Measurements from ENCODE around the gene RSAD2. TPM values are rescaled to one million over a fixed set of nuclear protein-coding genes. Genes with fewer than 3 reads are reported as not detected.
A peak's percentile ranks its signal among the peaks of the same experiment; 100 is the strongest.

Gene RSAD2
- total and polyA plus RNA-seq, 2 donors (not counting 3 experiments of a cell fraction or from before 2014, with no cell fraction given), result 0.03 to 0.18 TPM

DNA sequence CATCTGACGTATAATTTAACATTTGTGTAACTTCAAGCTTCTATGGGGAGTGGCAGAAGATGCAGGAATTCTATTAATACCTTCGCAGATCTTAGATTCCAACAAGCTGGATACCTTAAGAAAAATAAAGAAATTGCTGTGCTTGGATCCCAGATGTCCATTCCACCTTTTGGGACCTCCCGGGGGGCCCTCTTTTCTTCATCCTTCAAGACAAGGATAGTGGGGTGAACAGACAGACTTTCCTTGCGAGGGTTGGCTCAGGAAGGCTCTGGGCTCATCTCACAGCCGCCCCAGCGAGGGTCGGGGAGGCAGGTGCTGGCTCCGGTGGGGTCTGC is 39.1 kb downstream of the RSAD2 start:
- CTCF ChIA-PET, result interaction anchor here (0.5 to 4.7 kb wide), 25 partner anchors 8 to 127 kb away, joined by 3 to 40 read pairs (median 6); no protein-coding TSS in a partner anchor
- no peak overlapping the region for H3K27ac ChIP-seq (ENCODE audit: insufficient read depth, low read depth, low read length)
- H3K4me1 ChIP-seq (ENCODE audit: control insufficient read depth, extremely low read depth, insufficient read depth, low read length), result no peaks in the 10 kb centered on the region
- peak overlapping the region; percentile 49 for H3K4me2 ChIP-seq (ENCODE audit: insufficient read depth, low read length)
- intact Hi-C loops (cut with micrococcal nuclease) (loop anchor here (1.0 to 5.0 kb wide), 6 partner anchors 60 to 1761 kb away; no protein-coding TSS in a partner anchor), dilution Hi-C loops (cut with MboI; ENCODE audit: extremely low pct_ligation_motif_present, low sequenced_read_pairs) (no loop called here)
- H3K79me2 ChIP-seq (ENCODE audit: control insufficient read depth, insufficient read depth, low read length), result no peaks in the 10 kb centered on the region
- H3K27me3 ChIP-seq (ENCODE audit: control insufficient read depth in 2 of 2, insufficient read depth in 2 of 2, low read length in 2 of 2), result peaks cover 0 to 2% of the 10 kb centered on the region in 2 experiments
- no peak for FAIRE-seq
- no peak overlapping the region for H3K9ac ChIP-seq (replicated peaks; ENCODE audit: extremely low read depth, insufficient read depth, low read length)
- TF ChIP-seq POLR2A (IDR thresholded peaks at IDR 0.05; ENCODE audit: low read depth, low read length), result no peak
- no peak for TF ChIP-seq GATA2 (IDR thresholded peaks at IDR 0.05; ENCODE audit: insufficient read depth, insufficient read length, low read depth, low read length)
- TF ChIP-seq EZH2 (IDR thresholded peaks at IDR 0.05; ENCODE audit: borderline replicate concordance, low read depth, low read length, severe bottlenecking), result no peak
- TF ChIP-seq, protein P1, sequence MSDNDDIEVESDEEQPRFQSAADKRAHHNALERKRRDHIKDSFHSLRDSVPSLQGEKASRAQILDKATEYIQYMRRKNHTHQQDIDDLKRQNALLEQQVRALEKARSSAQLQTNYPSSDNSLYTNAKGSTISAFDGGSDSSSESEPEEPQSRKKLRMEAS (IDR thresholded peaks at IDR 0.05; ENCODE audit: insufficient read depth, insufficient read length), result no peak
- TF ChIP-seq JUN (IDR thresholded peaks at IDR 0.05; ENCODE audit: borderline replicate concordance, insufficient read depth, insufficient read length, low read depth), result no peak
- no peaks in the 10 kb centered on the region for H3K9me3 ChIP-seq (replicated peaks; ENCODE audit: control insufficient read depth, insufficient read depth, low read length)
- H3K36me3 ChIP-seq (ENCODE audit: control insufficient read depth in 2 of 2, extremely low read depth in 1 of 2, insufficient read depth in 2 of 2, low read length in 2 of 2), result no peaks in the 10 kb centered on the region
- no peaks in the 10 kb centered on the region for H4K20me1 ChIP-seq (replicated peaks; ENCODE audit: control insufficient read depth, extremely low read depth, insufficient read depth, low read length)
- DNase-seq (ENCODE audit: low read depth, low spot score), result no peak
- peak overlapping the region; percentile 87 for H2AFZ ChIP-seq (ENCODE audit: low read depth, low read length)
- POLR2A ChIA-PET, result no interaction called here
- BruUV-seq (replicated peaks), result no TSS peak
- H3K9me1 ChIP-seq (replicated peaks; ENCODE audit: control insufficient read depth, extremely low read depth, insufficient read depth, low read length), result no peaks in the 10 kb centered on the region
- peak overlapping the region in 1 of 3 experiments; percentile 15 for H3K4me3 ChIP-seq (replicated peaks in 1 of 3; ENCODE audit: insufficient read depth in 1 of 3, low read depth in 1 of 3, low read length in 3 of 3)

DNA sequence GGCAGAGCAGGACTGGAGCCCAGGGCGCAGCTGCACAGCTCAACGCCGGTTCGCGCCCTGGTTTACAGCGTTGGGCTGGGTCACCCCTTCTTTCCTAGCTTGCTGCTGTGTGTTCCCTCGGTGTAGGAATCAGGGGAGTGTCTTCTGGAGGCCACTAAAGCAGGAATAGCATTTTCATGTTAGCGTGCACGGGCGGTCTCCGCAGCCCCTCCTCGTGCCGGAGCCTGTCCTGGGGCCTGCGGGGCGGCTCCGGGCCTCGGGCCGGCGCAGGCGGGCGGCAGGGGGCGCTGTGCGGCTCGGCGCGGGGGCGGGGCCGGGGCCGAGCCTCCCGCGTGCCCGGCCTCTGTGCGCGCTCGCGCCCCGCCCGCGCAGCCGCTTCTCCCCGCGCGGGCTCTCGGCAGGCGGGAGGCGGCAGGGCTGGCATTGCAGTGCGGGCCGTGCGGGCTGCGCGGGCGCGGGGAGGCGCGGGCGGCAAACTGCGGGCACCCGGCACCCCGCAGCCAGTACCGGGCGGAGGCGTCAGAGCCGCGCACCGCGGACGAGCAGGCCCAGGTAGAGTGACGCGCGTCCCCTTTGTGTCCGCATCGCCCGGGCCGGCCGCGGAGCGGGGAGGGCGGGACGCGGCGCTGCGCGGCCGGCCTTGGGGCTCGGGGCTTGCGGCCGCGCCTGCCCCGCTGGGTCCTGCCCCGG is 39.6 kb downstream of the RSAD2 start, which contains the start of gene RNF144A:
RNF144A (plus strand) TSS at position 342 of the 690 bp plus-strand sequence. CDS start 79,515 bp downstream, outside the sequence.
- H3K9me1 ChIP-seq (replicated peaks; ENCODE audit: control insufficient read depth, extremely low read depth, insufficient read depth, low read length), result no peaks in the 10 kb centered on the region
- dilution Hi-C loops (cut with MboI; ENCODE audit: extremely low pct_ligation_motif_present, low sequenced_read_pairs) (no loop called here), intact Hi-C loops (cut with micrococcal nuclease) (loop anchor here (1.0 to 5.0 kb wide), 6 partner anchors 60 to 1760 kb away; no protein-coding TSS in a partner anchor)
- DNase-seq (ENCODE audit: low read depth, low spot score) (peak; percentile 40), FAIRE-seq (peak; percentile 48)
- no TSS peak for BruUV-seq (replicated peaks)
- peak within 1 kb of the TSS; percentile 89 for H2AFZ ChIP-seq (ENCODE audit: low read depth, low read length)
- CTCF ChIA-PET, result interaction anchor here (0.5 to 4.7 kb wide), 25 partner anchors 9 to 127 kb away, joined by 3 to 40 read pairs (median 6); no protein-coding TSS in a partner anchor
- no peak within 1 kb of the TSS for H3K27ac ChIP-seq (ENCODE audit: insufficient read depth, low read depth, low read length)
- H3K27me3 ChIP-seq (ENCODE audit: control insufficient read depth in 2 of 2, insufficient read depth in 2 of 2, low read length in 2 of 2), result peaks cover 0 to 2% of the 10 kb centered on the region in 2 experiments
- H3K4me1 ChIP-seq (ENCODE audit: control insufficient read depth, extremely low read depth, insufficient read depth, low read length), result no peaks in the 10 kb centered on the region
- no peaks in the 10 kb centered on the region for H3K9me3 ChIP-seq (replicated peaks; ENCODE audit: control insufficient read depth, insufficient read depth, low read length)
- POLR2A ChIA-PET, result no interaction called here
- no peaks in the 10 kb centered on the region for H4K20me1 ChIP-seq (replicated peaks; ENCODE audit: control insufficient read depth, extremely low read depth, insufficient read depth, low read length)
- H3K4me3 ChIP-seq (replicated peaks in 1 of 3; ENCODE audit: insufficient read depth in 1 of 3, low read depth in 1 of 3, low read length in 3 of 3), result peak within 1 kb of the TSS; percentile 28 to 58 (median 51)
- peak within 1 kb of the TSS; percentile 57 for H3K9ac ChIP-seq (replicated peaks; ENCODE audit: extremely low read depth, insufficient read depth, low read length)
- no peaks in the 10 kb centered on the region for H3K79me2 ChIP-seq (ENCODE audit: control insufficient read depth, insufficient read depth, low read length)
- TF ChIP-seq, protein P2, sequence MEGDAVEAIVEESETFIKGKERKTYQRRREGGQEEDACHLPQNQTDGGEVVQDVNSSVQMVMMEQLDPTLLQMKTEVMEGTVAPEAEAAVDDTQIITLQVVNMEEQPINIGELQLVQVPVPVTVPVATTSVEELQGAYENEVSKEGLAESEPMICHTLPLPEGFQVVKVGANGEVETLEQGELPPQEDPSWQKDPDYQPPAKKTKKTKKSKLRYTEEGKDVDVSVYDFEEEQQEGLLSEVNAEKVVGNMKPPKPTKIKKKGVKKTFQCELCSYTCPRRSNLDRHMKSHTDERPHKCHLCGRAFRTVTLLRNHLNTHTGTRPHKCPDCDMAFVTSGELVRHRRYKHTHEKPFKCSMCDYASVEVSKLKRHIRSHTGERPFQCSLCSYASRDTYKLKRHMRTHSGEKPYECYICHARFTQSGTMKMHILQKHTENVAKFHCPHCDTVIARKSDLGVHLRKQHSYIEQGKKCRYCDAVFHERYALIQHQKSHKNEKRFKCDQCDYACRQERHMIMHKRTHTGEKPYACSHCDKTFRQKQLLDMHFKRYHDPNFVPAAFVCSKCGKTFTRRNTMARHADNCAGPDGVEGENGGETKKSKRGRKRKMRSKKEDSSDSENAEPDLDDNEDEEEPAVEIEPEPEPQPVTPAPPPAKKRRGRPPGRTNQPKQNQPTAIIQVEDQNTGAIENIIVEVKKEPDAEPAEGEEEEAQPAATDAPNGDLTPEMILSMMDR (IDR thresholded peaks at IDR 0.05; ENCODE audit: extremely low read depth in 1 of 2, insufficient read depth in 1 of 2, low read depth in 1 of 2, low read length in 2 of 2), result peak; percentile 43 to 51
- no peak for TF ChIP-seq MYC (IDR thresholded peaks at IDR 0.05; ENCODE audit: low read depth, low read length)
- no peaks in the 10 kb centered on the region for H3K36me3 ChIP-seq (ENCODE audit: control insufficient read depth in 2 of 2, extremely low read depth in 1 of 2, insufficient read depth in 2 of 2, low read length in 2 of 2)
- H3K4me2 ChIP-seq (ENCODE audit: insufficient read depth, low read length), result peak within 1 kb of the TSS; percentile 72
